Ishikawa (cell line): ENCODE data around the gene TENM3.

Experiments used
- CEBPB ChIP-seq: IDR thresholded peaks from 2 replicates; pipeline ENCODE4 v1.6.1; 2012
- CREB1 ChIP-seq: IDR thresholded peaks from 2 replicates; pipeline ENCODE4 v1.6.1; 2012; ENCODE audit warnings: low read depth
- EGR1 ChIP-seq: IDR thresholded peaks from 2 replicates; pipeline ENCODE4 v1.6.1; 2012
- EP300 ChIP-seq: IDR thresholded peaks from 2 replicates; pipeline ENCODE4 v1.6.1; 2012; ENCODE audit warnings: borderline replicate concordance
- FOXM1 ChIP-seq: IDR thresholded peaks from 2 replicates; pipeline ENCODE4 v1.6.1; 2012; ENCODE audit warnings: low read depth, borderline replicate concordance
- MAX ChIP-seq: IDR thresholded peaks from 2 replicates; pipeline ENCODE4 v1.6.1; 2012
- NFIC ChIP-seq: IDR thresholded peaks from 2 replicates; pipeline ENCODE4 v1.6.1; 2012
- RAD21 ChIP-seq: IDR thresholded peaks from 2 replicates; pipeline ENCODE4 v1.6.1; 2012; ENCODE audit warnings: low read depth
- TAF1 ChIP-seq: IDR thresholded peaks from 2 replicates; pipeline ENCODE4 v1.6.1; 2012; ENCODE audit warnings: low read depth, mild to moderate bottlenecking
- TCF12 ChIP-seq: IDR thresholded peaks from 2 replicates; pipeline ENCODE4 v1.6.1; 2012; ENCODE audit warnings: low read depth
- TEAD4 ChIP-seq: IDR thresholded peaks from 2 replicates; pipeline ENCODE4 v1.6.1; 2012
- YY1 ChIP-seq: IDR thresholded peaks from 2 replicates; pipeline ENCODE4 v1.6.1; 2012; ENCODE audit warnings: low read depth
- ZBTB7A ChIP-seq: IDR thresholded peaks from 2 replicates; pipeline ENCODE4 v1.6.1; 2012; ENCODE audit warnings: low read depth
- TF ChIP-seq, protein P1 (sequence below): IDR thresholded peaks from 2 replicates; pipeline ENCODE4 v1.6.1; 2012; ENCODE audit warnings: low read depth, mild to moderate bottlenecking
- TF ChIP-seq, protein P2 (sequence below): IDR thresholded peaks from 2 replicates; pipeline ENCODE4 v1.6.1; 2012

The TENM3 gene

GRCh38 chr4:182231496-182231895 lies 11.7 kb upstream of the TENM3 start:
- TF ChIP-seq, protein P1, sequence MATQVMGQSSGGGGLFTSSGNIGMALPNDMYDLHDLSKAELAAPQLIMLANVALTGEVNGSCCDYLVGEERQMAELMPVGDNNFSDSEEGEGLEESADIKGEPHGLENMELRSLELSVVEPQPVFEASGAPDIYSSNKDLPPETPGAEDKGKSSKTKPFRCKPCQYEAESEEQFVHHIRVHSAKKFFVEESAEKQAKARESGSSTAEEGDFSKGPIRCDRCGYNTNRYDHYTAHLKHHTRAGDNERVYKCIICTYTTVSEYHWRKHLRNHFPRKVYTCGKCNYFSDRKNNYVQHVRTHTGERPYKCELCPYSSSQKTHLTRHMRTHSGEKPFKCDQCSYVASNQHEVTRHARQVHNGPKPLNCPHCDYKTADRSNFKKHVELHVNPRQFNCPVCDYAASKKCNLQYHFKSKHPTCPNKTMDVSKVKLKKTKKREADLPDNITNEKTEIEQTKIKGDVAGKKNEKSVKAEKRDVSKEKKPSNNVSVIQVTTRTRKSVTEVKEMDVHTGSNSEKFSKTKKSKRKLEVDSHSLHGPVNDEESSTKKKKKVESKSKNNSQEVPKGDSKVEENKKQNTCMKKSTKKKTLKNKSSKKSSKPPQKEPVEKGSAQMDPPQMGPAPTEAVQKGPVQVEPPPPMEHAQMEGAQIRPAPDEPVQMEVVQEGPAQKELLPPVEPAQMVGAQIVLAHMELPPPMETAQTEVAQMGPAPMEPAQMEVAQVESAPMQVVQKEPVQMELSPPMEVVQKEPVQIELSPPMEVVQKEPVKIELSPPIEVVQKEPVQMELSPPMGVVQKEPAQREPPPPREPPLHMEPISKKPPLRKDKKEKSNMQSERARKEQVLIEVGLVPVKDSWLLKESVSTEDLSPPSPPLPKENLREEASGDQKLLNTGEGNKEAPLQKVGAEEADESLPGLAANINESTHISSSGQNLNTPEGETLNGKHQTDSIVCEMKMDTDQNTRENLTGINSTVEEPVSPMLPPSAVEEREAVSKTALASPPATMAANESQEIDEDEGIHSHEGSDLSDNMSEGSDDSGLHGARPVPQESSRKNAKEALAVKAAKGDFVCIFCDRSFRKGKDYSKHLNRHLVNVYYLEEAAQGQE: no peak
- TF ChIP-seq CEBPB (no peak), CREB1 (no peak), ZBTB7A (no peak), RAD21 (no peak), NFIC (no peak), YY1 (no peak), MAX (no peak), EP300 (no peak), TCF12 (no peak), TAF1 (no peak), EGR1 (no peak), TEAD4 (no peak), FOXM1 (no peak)
- TF ChIP-seq, protein P2, sequence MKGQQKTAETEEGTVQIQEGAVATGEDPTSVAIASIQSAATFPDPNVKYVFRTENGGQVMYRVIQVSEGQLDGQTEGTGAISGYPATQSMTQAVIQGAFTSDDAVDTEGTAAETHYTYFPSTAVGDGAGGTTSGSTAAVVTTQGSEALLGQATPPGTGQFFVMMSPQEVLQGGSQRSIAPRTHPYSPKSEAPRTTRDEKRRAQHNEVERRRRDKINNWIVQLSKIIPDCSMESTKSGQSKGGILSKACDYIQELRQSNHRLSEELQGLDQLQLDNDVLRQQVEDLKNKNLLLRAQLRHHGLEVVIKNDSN: no peak

- TF ChIP-seq ZBTB7A (no peak), TEAD4 (no peak), CEBPB (no peak), EGR1 (no peak), NFIC (no peak)
- TF ChIP-seq, protein P1: no peak
Measured at GRCh38 chr4:182233310-182234090, 9.7 kb upstream of the TENM3 start.

DNA sequence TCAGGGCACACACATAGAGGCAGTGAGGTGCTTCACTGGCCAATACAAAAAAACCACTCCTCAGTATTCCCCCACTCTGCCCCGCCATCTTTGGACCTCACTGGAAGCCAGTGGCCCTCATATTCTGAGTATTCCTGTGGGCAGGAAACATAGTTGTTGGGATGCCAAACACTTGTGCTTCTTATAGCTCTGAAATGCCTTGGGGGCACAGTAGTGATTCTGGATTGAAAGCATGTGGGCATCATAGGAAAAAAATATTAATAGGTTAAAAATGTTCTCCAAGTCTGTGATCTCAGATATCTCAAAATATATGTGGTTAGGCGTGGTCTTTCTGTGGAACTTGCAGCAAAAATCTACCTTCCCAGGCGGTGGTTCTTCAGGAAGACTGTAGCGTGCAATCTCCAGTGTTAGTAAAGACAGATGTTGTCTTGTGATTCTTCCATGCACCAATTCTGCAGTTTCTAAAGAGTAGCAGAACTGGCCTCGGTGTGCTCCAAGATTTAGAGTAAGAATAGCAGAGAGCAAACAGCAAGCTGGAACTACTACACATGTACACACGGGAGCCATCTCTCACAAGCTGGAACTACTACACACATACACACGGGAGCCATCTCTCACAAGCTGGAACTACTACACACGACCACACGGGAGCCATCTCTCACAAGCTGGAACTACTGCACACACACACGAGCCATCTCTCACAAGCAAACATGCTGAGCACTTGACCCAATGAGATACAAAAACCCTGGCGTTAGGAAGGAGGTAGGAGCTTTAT lies 8.0 kb upstream of the TENM3 start:
- TF ChIP-seq TAF1 (no peak), CEBPB (no peak), FOXM1 (no peak), MAX (no peak), ZBTB7A (no peak), CREB1 (no peak), EP300 (no peak), TCF12 (no peak), RAD21 (no peak), TEAD4 (no peak), NFIC (no peak), YY1 (no peak)
- TF ChIP-seq, protein P1: no peak
- TF ChIP-seq, protein P2: no peak

DNA sequence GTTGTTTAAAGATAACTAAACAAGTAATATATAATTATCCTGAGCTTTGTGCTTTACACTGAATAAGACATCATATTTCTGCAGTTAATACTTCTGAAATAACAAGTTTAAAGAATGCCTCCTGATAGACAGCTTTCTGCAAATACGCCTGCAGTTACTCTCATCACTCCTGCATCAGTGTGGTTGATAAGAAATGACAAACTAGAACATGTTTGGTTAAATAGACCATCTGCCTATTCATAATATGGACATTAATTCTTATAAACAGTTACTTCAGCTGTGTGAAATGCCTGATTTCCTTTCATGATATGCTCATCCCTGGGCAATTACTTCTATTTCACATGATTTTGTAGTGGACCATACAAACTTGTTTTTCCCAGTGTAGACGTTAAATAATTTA lies 7.0 kb upstream of the TENM3 start:
- no peak for TF ChIP-seq TCF12
- no peak for TF ChIP-seq TAF1
- no peak for TF ChIP-seq MAX
- no peak for TF ChIP-seq ZBTB7A
- no peak for TF ChIP-seq EGR1
- no peak for TF ChIP-seq NFIC
- TF ChIP-seq FOXM1: no peak
- TF ChIP-seq RAD21: no peak
- no peak for TF ChIP-seq CREB1
- no peak for TF ChIP-seq CEBPB
- TF ChIP-seq, protein P1: no peak
- TF ChIP-seq YY1: no peak
- no peak for TF ChIP-seq EP300
